HepG2 (cell line): Measurements from ENCODE around the gene UNC5A. TPM values are rescaled to one million over a fixed set of nuclear protein-coding genes. Genes with fewer than 3 reads are reported as not detected.
A peak's percentile ranks its signal among the peaks of the same experiment; 100 is the strongest.

ENCODE experiments used
- ATAC-seq: fragments of 200-7000 bp; cut with Tn5 transposase; 3 replicates; pipeline ENCODE4 v1.9.1; 2020; ENCODE audit warnings: mild to moderate bottlenecking, moderate library complexity
- BruUV-seq: library from RNA; stranded (reverse); fragments of 400-500 nt; replicated peaks from 2 replicates; lab custom pipeline; 2021; lab: Mats Ljungman, UMichigan
- CTCF ChIA-PET: fragments of 300-600 bp; formaldehyde crosslinking; extraction: SDS; loops from one replicate; lab custom pipeline; 2021; ENCODE audit warnings: low total read pairs, inconsistent platforms, low intra/inter-chr PET ratio; lab: Yijun Ruan, JAX
- POLR2A ChIA-PET: fragments of 350-600 bp; sonication (Branson Sonifier 250); formaldehyde crosslinking; loops from one replicate; lab custom pipeline; 2020; ENCODE audit warnings: antibody characterized with exemption, inconsistent platforms; lab: Yijun Ruan, JAX
- DNase-seq: peaks from one replicate; pipeline ENCODE4 v3.0.0-alpha.2; 2015; ENCODE audit warnings: low spot score
- FAIRE-seq: peaks from 3 replicates; lab custom pipeline; 2011; peaks lifted over from hg19 to GRCh38; lab: Jason Lieb, UNC
- H2AFZ ChIP-seq: one replicate; pipeline ENCODE4 v1.6.1; 2011; ENCODE audit warnings: low read length, inconsistent platforms
- H3K27ac ChIP-seq: fragments of 300-600 bp; 3 replicates; pipeline ENCODE4 v1.8.0; 2011; ENCODE audit warnings: mixed run types, mild to moderate bottlenecking, mixed read lengths, low read length, inconsistent platforms; ENCODE audit not compliant: insufficient read depth; ENCODE audit errors: extremely low read length
- H3K27me3 ChIP-seq, 2 experiments: fragments of 200-600 bp in 1 of 2; 2 replicates in 1 of 2; 3 replicates in 1 of 2; pipeline versions ENCODE4 v1.6.0 to v1.8.0; 2011; ENCODE audit warnings: low read length in 2 of 2, mild to moderate bottlenecking in 2 of 2, moderate library complexity in 2 of 2, inconsistent platforms in 1 of 2; ENCODE audit not compliant: insufficient read depth in 2 of 2, control insufficient read depth in 1 of 2
- H3K36me3 ChIP-seq, 2 experiments: fragments of 200-600 bp in 1 of 2; replicated peaks in 1 of 2; 2 replicates in 1 of 2; 3 replicates in 1 of 2; pipeline versions ENCODE4 v1.5.1 to v1.8.0; 2011; ENCODE audit warnings: low read length in 2 of 2, inconsistent platforms in 1 of 2; ENCODE audit not compliant: insufficient read depth in 2 of 2, control insufficient read depth in 1 of 2
- H3K4me1 ChIP-seq: 2 replicates; pipeline ENCODE4 v1.5.1; 2012; ENCODE audit warnings: low read length, inconsistent platforms; ENCODE audit not compliant: insufficient read depth
- H3K4me2 ChIP-seq: 2 replicates; pipeline ENCODE4 v1.6.0; 2011; ENCODE audit warnings: low read depth, low read length, inconsistent platforms
- H3K4me3 ChIP-seq, 3 experiments: fragments of 200-600 bp in 1 of 3; sonication (generic), shearing (Covaris generic) in 1 of 3; replicated peaks in 1 of 3; 2 replicates each; pipeline ENCODE4 v1.5.1; 2011 to 2016; ENCODE audit warnings: low read length in 3 of 3, inconsistent platforms in 2 of 3, low read depth in 2 of 3, mild to moderate bottlenecking in 2 of 3, control low read depth in 1 of 3, mixed read lengths in 1 of 3; ENCODE audit not compliant: insufficient read depth in 1 of 3
- H3K79me2 ChIP-seq: one replicate; pipeline ENCODE4 v1.6.1; 2011; ENCODE audit warnings: low read length, inconsistent platforms; ENCODE audit not compliant: insufficient read depth
- H3K9ac ChIP-seq: 2 replicates; pipeline ENCODE4 v1.6.0; 2011; ENCODE audit warnings: mild to moderate bottlenecking, low read depth, low read length, inconsistent platforms; ENCODE audit not compliant: insufficient read depth
- H3K9me3 ChIP-seq: 2 replicates; pipeline ENCODE4 v1.5.1; 2012; ENCODE audit warnings: mild to moderate bottlenecking, low read length
- H4K20me1 ChIP-seq: 2 replicates; pipeline ENCODE4 v1.6.0; 2011; ENCODE audit warnings: inconsistent platforms, mild to moderate bottlenecking, low read length, moderate library complexity; ENCODE audit not compliant: insufficient read depth
- CCAR2 ChIP-seq: fragments of 200-400 bp; formaldehyde crosslinking; optimal IDR thresholded peaks from 2 replicates; pipeline ENCODE3; 2018; ENCODE audit warnings: low read depth, mild to moderate bottlenecking, low read length, moderate library complexity
- CEBPB ChIP-seq: IDR thresholded peaks from 2 replicates; pipeline ENCODE4 v1.6.1; 2011; ENCODE audit warnings: low read depth, low read length, improper control_type of control experiment, borderline replicate concordance
- CHD2 ChIP-seq: IDR thresholded peaks from 2 replicates; pipeline ENCODE4 v1.6.1; 2011; ENCODE audit warnings: low read depth, low read length, improper control_type of control experiment
- GPN1 ChIP-seq: sonication (generic); formaldehyde crosslinking; IDR thresholded peaks from 2 replicates; pipeline ENCODE4 v1.5.1; 2020; ENCODE audit warnings: missing genetic modification reagents, borderline replicate concordance
- HNF4A ChIP-seq: sonication (generic); formaldehyde crosslinking; IDR thresholded peaks from 2 replicates; pipeline ENCODE4 v1.4.0; 2020; ENCODE audit warnings: missing genetic modification reagents
- HNF4G ChIP-seq, 2 experiments: sonication (generic) in 1 of 2; formaldehyde crosslinking in 1 of 2; IDR thresholded peaks; 2 replicates each; pipeline versions ENCODE4 v1.4.0 to v1.6.1; 2011 to 2020; ENCODE audit warnings: borderline replicate concordance in 2 of 2, low read depth in 2 of 2, mild to moderate bottlenecking in 2 of 2, low read length in 1 of 2, missing genetic modification reagents in 1 of 2, moderate library complexity in 1 of 2
- HOXA3 ChIP-seq: sonication (generic); formaldehyde crosslinking; IDR thresholded peaks from 2 replicates; pipeline ENCODE4 v1.5.0; 2020; ENCODE audit warnings: missing genetic modification reagents
- KMT2B ChIP-seq: IDR thresholded peaks from 2 replicates; pipeline ENCODE4 v1.6.1; 2016; ENCODE audit warnings: missing genetic modification reagents, missing compliant biosample characterization
- MXD3 ChIP-seq: IDR thresholded peaks from 2 replicates; pipeline ENCODE4 v1.6.1; 2016; ENCODE audit warnings: mild to moderate bottlenecking, missing biosample characterization, missing genetic modification reagents
- NAIF1 ChIP-seq: sonication (generic); formaldehyde crosslinking; IDR thresholded peaks from 2 replicates; pipeline ENCODE4 v1.5.0; 2020; ENCODE audit warnings: mild to moderate bottlenecking, missing genetic modification reagents, borderline replicate concordance
- ONECUT2 ChIP-seq: sonication (generic); formaldehyde crosslinking; IDR thresholded peaks from 2 replicates; pipeline ENCODE4 v1.4.0; 2020; ENCODE audit warnings: missing genetic modification reagents
- SOX13 ChIP-seq, 3 experiments: fragments of 450-650 bp in 1 of 3; sonication (generic) in 1 of 3; formaldehyde crosslinking in 1 of 3; IDR thresholded peaks in 2 of 3; conservative IDR thresholded peaks in 1 of 3; 2 replicates each; pipeline versions ENCODE4 v1.5.0 to v1.6.1; 2016 to 2020; ENCODE audit warnings: antibody characterized with exemption in 1 of 3, mild to moderate bottlenecking in 1 of 3, missing compliant biosample characterization in 1 of 3, missing genetic modification reagents in 1 of 3, moderate library complexity in 1 of 3
- SOX5 ChIP-seq: IDR thresholded peaks from 2 replicates; pipeline ENCODE4 v1.6.1; 2016; ENCODE audit warnings: borderline replicate concordance
- SOX6 ChIP-seq, 2 experiments: fragments of 450-650 bp in 1 of 2; sonication (generic) in 1 of 2; formaldehyde crosslinking in 1 of 2; IDR thresholded peaks; 2 replicates each; pipeline versions ENCODE4 v1.4.0 to v1.6.1; 2017 to 2020; ENCODE audit warnings: antibody characterized with exemption in 1 of 2, mild to moderate bottlenecking in 1 of 2, missing genetic modification reagents in 1 of 2
- ZC3H4 ChIP-seq: sonication (generic); formaldehyde crosslinking; IDR thresholded peaks from 2 replicates; pipeline ENCODE4 v1.4.0; 2020; ENCODE audit warnings: missing genetic modification reagents, borderline replicate concordance
- ZMYM3 ChIP-seq: sonication (generic); formaldehyde crosslinking; IDR thresholded peaks from 2 replicates; pipeline ENCODE4 v1.5.1; 2020; ENCODE audit warnings: mild to moderate bottlenecking, missing genetic modification reagents
- ZNF260 ChIP-seq: sonication (generic); formaldehyde crosslinking; IDR thresholded peaks from 2 replicates; pipeline ENCODE4 v1.4.0; 2020; ENCODE audit warnings: missing genetic modification reagents, low read depth, mild to moderate bottlenecking, borderline replicate concordance
- ZNF468 ChIP-seq: sonication (generic); formaldehyde crosslinking; IDR thresholded peaks from 2 replicates; pipeline ENCODE4 v1.8.0; 2022; ENCODE audit warnings: mild to moderate bottlenecking, moderate library complexity, missing genetic modification reagents
- ZNF629 ChIP-seq: sonication (generic); formaldehyde crosslinking; conservative IDR thresholded peaks from 2 replicates; pipeline ENCODE4 v1.5.0; 2020; ENCODE audit warnings: missing genetic modification reagents
- ZNF678 ChIP-seq: sonication (generic); formaldehyde crosslinking; IDR thresholded peaks from 2 replicates; pipeline ENCODE4 v1.4.0; 2020; ENCODE audit warnings: mild to moderate bottlenecking, missing genetic modification reagents
- WGBS: methylation state at CpG from one replicate; pipeline ENCODE4 v1.1.6; 2017; ENCODE audit warnings: low lambda C conversion rate; 5-methylcytosine and 5-hydroxymethylcytosine counted together
- in situ Hi-C: cut with HindIII; loops from 2 replicates; pipeline ENCODE4 v1.10.0; 2017; ENCODE audit warnings: low pct_unique_long_range_greater_than_20kb; ENCODE audit not compliant: extremely low pct_ligation_motif_present
- intact Hi-C: fragments of 100-400 bp; cut with micrococcal nuclease; formaldehyde crosslinking; loops from one replicate; pipeline ENCODE4 v1.10.0; 2022; ENCODE audit not compliant: unreplicated experiment
- polyA plus RNA-seq, 8 experiments: library from polyadenylated mRNA; depleted of rRNA in 3 of 8; stranded (reverse) in 7 of 8; unstranded in 1 of 8; fragments of >200 nt; fragmentation: Illumina TruSeq in 4 of 8; extraction: Trizol in 4 of 8; gene quantifications; 2 replicates each; pipeline versions ENCODE4 v1.2.1 to v1.2.3, GENCODE V29; 2011 to 2016; ENCODE audit warnings: low read depth in 4 of 8, missing spikeins in 1 of 8, mixed read lengths in 1 of 8; ENCODE audit not compliant: insufficient read depth in 1 of 8
- total RNA-seq, 5 experiments: library from RNA; depleted of rRNA; stranded (reverse); fragments of >200 nt; fragmentation: Illumina TruSeq; extraction: Trizol; gene quantifications; 2 replicates each; pipeline ENCODE4 v1.2.3, GENCODE V29; 2016; ENCODE audit warnings: low read depth in 1 of 5

Gene UNC5A
- total and polyA plus RNA-seq, 2 of the 13 experiments (the other 11 are each of a cell fraction or from before 2014, with no cell fraction given), result not detected

- Histone ChIP-seq H2AFZ (no peak overlapping the region), H3K36me3 (no peaks in the 10 kb centered on the region), H3K4me3 (no peak overlapping the region), H3K27me3 (peaks cover 1 to 9% of the 10 kb centered on the region in 2 experiments; a peak in 4 of 5 replicates), H4K20me1 (peaks cover 7% of the 10 kb centered on the region; the same call in 1 of the 2 replicates), H3K27ac (no peak overlapping the region), H3K4me2 (no peak overlapping the region), H3K9me3 (no peaks in the 10 kb centered on the region), H3K79me2 (no peaks in the 10 kb centered on the region), H3K4me1 (peaks cover 9% of the 10 kb centered on the region; the same call in 1 of the 2 replicates), H3K9ac (no peak overlapping the region)
- in situ Hi-C loops, result no loop called here
- ChIA-PET POLR2A (no interaction called here), CTCF (no interaction called here)
- FAIRE-seq (no peak), DNase-seq (peak; percentile 37), ATAC-seq (peak; percentile 63)
- no peak for TF ChIP-seq MXD3 (CRISPR knock-in tag)
- no peak for TF ChIP-seq ZNF678 (CRISPR knock-in tag)
- no peak for TF ChIP-seq KMT2B (CRISPR knock-in tag)
- TF ChIP-seq HNF4A, result peak; percentile 72
- no peak for TF ChIP-seq NAIF1 (CRISPR knock-in tag)
- no peak for TF ChIP-seq CHD2
- no peak for TF ChIP-seq ZNF468 (CRISPR knock-in tag)
- TF ChIP-seq GPN1 (CRISPR knock-in tag), result no peak
- TF ChIP-seq ONECUT2 (CRISPR knock-in tag), result no peak
- TF ChIP-seq ZMYM3 (CRISPR knock-in tag), result peak; percentile 45; the same call in 1 of the 2 replicates
- TF ChIP-seq CCAR2, result no peak
- no peak for TF ChIP-seq ZNF260 (CRISPR knock-in tag)
- peak; percentile 84 for TF ChIP-seq ZNF629 (CRISPR knock-in tag)
- 0 out of 2 replicates have a peak, but pooled peaks have one; percentile 19 for TF ChIP-seq HNF4G (IDR thresholded peaks at IDR 0.05; ENCODE audit: borderline replicate concordance, low read depth, low read length)
- no peak for TF ChIP-seq HNF4G (CRISPR knock-in tag; IDR thresholded peaks at IDR 0.05; ENCODE audit: borderline replicate concordance, low read depth)
- TF ChIP-seq HOXA3 (CRISPR knock-in tag), result no peak
- peak; percentile 79; the same call in 1 of the 2 replicates for TF ChIP-seq CEBPB
- TF ChIP-seq ZC3H4 (CRISPR knock-in tag), result no peak
- TF ChIP-seq SOX5, result peak; percentile 59; the same call in 1 of the 2 replicates
- no peak for TF ChIP-seq SOX6 (IDR thresholded peaks at IDR 0.05)
- peak; percentile 64 for TF ChIP-seq SOX6 (CRISPR knock-in tag; IDR thresholded peaks at IDR 0.05)
- no peak for TF ChIP-seq SOX13 (IDR thresholded peaks at IDR 0.05)
- peak in 1 of 2 experiments; percentile 56; a peak in 2 of 4 replicates for TF ChIP-seq SOX13 (CRISPR knock-in tag; conservative IDR thresholded peaks at IDR 0.05 in 1 of 2, IDR thresholded peaks at IDR 0.05 in 1 of 2)
- WGBS, result 13% methylated on average over 6 of the region's 6 CpGs
- intact Hi-C loops, result no loop called here
- BruUV-seq, result no TSS peak
These were observed 21.8 kb downstream of the UNC5A start for GRCh38 chr5:176832162-176832561.
